HepG2 (cell line): ENCODE measurements around the gene CMKLR1. TPM values are rescaled to one million over a fixed set of nuclear protein-coding genes. Genes with fewer than 3 reads are reported as not detected.

Experiments used
- ATAC-seq: fragments of 200-7000 bp; cut with Tn5 transposase; 3 replicates; pipeline ENCODE4 v1.9.1; 2020; ENCODE audit warnings: mild to moderate bottlenecking, moderate library complexity
- BruUV-seq: library from RNA; stranded (reverse); fragments of 400-500 nt; replicated peaks from 2 replicates; lab custom pipeline; 2021; lab: Mats Ljungman, UMichigan
- CTCF ChIA-PET: fragments of 300-600 bp; formaldehyde crosslinking; extraction: SDS; loops from one replicate; lab custom pipeline; 2021; ENCODE audit warnings: low total read pairs, inconsistent platforms, low intra/inter-chr PET ratio; lab: Yijun Ruan, JAX
- POLR2A ChIA-PET: fragments of 350-600 bp; sonication (Branson Sonifier 250); formaldehyde crosslinking; loops from one replicate; lab custom pipeline; 2020; ENCODE audit warnings: antibody characterized with exemption, inconsistent platforms; lab: Yijun Ruan, JAX
- DNase-seq: peaks from one replicate; pipeline ENCODE4 v3.0.0-alpha.2; 2015; ENCODE audit warnings: low spot score
- FAIRE-seq: peaks from 3 replicates; lab custom pipeline; 2011; peaks lifted over from hg19 to GRCh38; lab: Jason Lieb, UNC
- H2AFZ ChIP-seq: one replicate; pipeline ENCODE4 v1.6.1; 2011; ENCODE audit warnings: low read length, inconsistent platforms
- H3K27ac ChIP-seq: fragments of 300-600 bp; 3 replicates; pipeline ENCODE4 v1.8.0; 2011; ENCODE audit warnings: mixed run types, mild to moderate bottlenecking, mixed read lengths, low read length, inconsistent platforms; ENCODE audit not compliant: insufficient read depth; ENCODE audit errors: extremely low read length
- H3K27me3 ChIP-seq, 2 experiments: fragments of 200-600 bp in 1 of 2; 2 replicates in 1 of 2; 3 replicates in 1 of 2; pipeline versions ENCODE4 v1.6.0 to v1.8.0; 2011; ENCODE audit warnings: low read length in 2 of 2, mild to moderate bottlenecking in 2 of 2, moderate library complexity in 2 of 2, inconsistent platforms in 1 of 2; ENCODE audit not compliant: insufficient read depth in 2 of 2, control insufficient read depth in 1 of 2
- H3K36me3 ChIP-seq, 2 experiments: fragments of 200-600 bp in 1 of 2; replicated peaks in 1 of 2; 2 replicates in 1 of 2; 3 replicates in 1 of 2; pipeline versions ENCODE4 v1.5.1 to v1.8.0; 2011; ENCODE audit warnings: low read length in 2 of 2, inconsistent platforms in 1 of 2; ENCODE audit not compliant: insufficient read depth in 2 of 2, control insufficient read depth in 1 of 2
- H3K4me1 ChIP-seq: 2 replicates; pipeline ENCODE4 v1.5.1; 2012; ENCODE audit warnings: low read length, inconsistent platforms; ENCODE audit not compliant: insufficient read depth
- H3K4me2 ChIP-seq: 2 replicates; pipeline ENCODE4 v1.6.0; 2011; ENCODE audit warnings: low read depth, low read length, inconsistent platforms
- H3K4me3 ChIP-seq, 3 experiments: fragments of 200-600 bp in 1 of 3; sonication (generic), shearing (Covaris generic) in 1 of 3; replicated peaks in 1 of 3; 2 replicates each; pipeline ENCODE4 v1.5.1; 2011 to 2016; ENCODE audit warnings: low read length in 3 of 3, inconsistent platforms in 2 of 3, low read depth in 2 of 3, mild to moderate bottlenecking in 2 of 3, control low read depth in 1 of 3, mixed read lengths in 1 of 3; ENCODE audit not compliant: insufficient read depth in 1 of 3
- H3K79me2 ChIP-seq: one replicate; pipeline ENCODE4 v1.6.1; 2011; ENCODE audit warnings: low read length, inconsistent platforms; ENCODE audit not compliant: insufficient read depth
- H3K9ac ChIP-seq: 2 replicates; pipeline ENCODE4 v1.6.0; 2011; ENCODE audit warnings: mild to moderate bottlenecking, low read depth, low read length, inconsistent platforms; ENCODE audit not compliant: insufficient read depth
- H3K9me3 ChIP-seq: 2 replicates; pipeline ENCODE4 v1.5.1; 2012; ENCODE audit warnings: mild to moderate bottlenecking, low read length
- H4K20me1 ChIP-seq: 2 replicates; pipeline ENCODE4 v1.6.0; 2011; ENCODE audit warnings: inconsistent platforms, mild to moderate bottlenecking, low read length, moderate library complexity; ENCODE audit not compliant: insufficient read depth
- CENPX ChIP-seq: sonication (generic); formaldehyde crosslinking; IDR thresholded peaks from 2 replicates; pipeline ENCODE4 v1.9.0; 2021; ENCODE audit warnings: mild to moderate bottlenecking, missing genetic modification reagents, moderate library complexity
- CHCHD3 ChIP-seq: sonication (generic); formaldehyde crosslinking; IDR thresholded peaks from 2 replicates; pipeline ENCODE4 v1.8.0; 2022; ENCODE audit warnings: mild to moderate bottlenecking, missing genetic modification reagents, moderate library complexity
- HES4 ChIP-seq: sonication (generic); formaldehyde crosslinking; IDR thresholded peaks from 2 replicates; pipeline ENCODE4 v1.9.0; 2021; ENCODE audit warnings: mild to moderate bottlenecking, missing genetic modification reagents, borderline replicate concordance
- HIC2 ChIP-seq: sonication (generic); formaldehyde crosslinking; IDR thresholded peaks from 2 replicates; pipeline ENCODE4 v1.9.0; 2022; ENCODE audit warnings: low read depth, missing genetic modification reagents
- HOXA5 ChIP-seq: sonication (generic); formaldehyde crosslinking; IDR thresholded peaks from 2 replicates; pipeline ENCODE4 v1.4.0; 2020; ENCODE audit warnings: missing genetic modification reagents
- NFE2L2 ChIP-seq: fragments of 150-350 bp; IDR thresholded peaks from 2 replicates; pipeline ENCODE4 v1.6.1; 2014; ENCODE audit warnings: low read length
- SAFB2 ChIP-seq: sonication (generic); formaldehyde crosslinking; IDR thresholded peaks from 2 replicates; pipeline ENCODE4 v1.5.1; 2020; ENCODE audit warnings: missing genetic modification reagents, low read depth, mild to moderate bottlenecking, borderline replicate concordance
- SSRP1 ChIP-seq: IDR thresholded peaks from 2 replicates; pipeline ENCODE4 v1.6.1; 2016; ENCODE audit warnings: control low read depth
- ZBED4 ChIP-seq: sonication (generic); formaldehyde crosslinking; IDR thresholded peaks from 2 replicates; pipeline ENCODE4 v1.4.0; 2020; ENCODE audit warnings: missing genetic modification reagents, borderline replicate concordance
- ZNF282 ChIP-seq: fragments of 450-650 bp; IDR thresholded peaks from 2 replicates; pipeline ENCODE4 v1.6.1; 2018; ENCODE audit not compliant: partially characterized antibody
- ZNF574 ChIP-seq: sonication (generic); formaldehyde crosslinking; IDR thresholded peaks from 2 replicates; pipeline ENCODE4 v1.4.0; 2020; ENCODE audit warnings: missing genetic modification reagents
- ZNF616 ChIP-seq: sonication (generic); formaldehyde crosslinking; IDR thresholded peaks from 2 replicates; pipeline ENCODE4 v1.5.0; 2020; ENCODE audit warnings: low read depth, mild to moderate bottlenecking, missing genetic modification reagents
- ZNF639 ChIP-seq: conservative IDR thresholded peaks from 2 replicates; pipeline ENCODE4 v1.6.1; 2018; ENCODE audit warnings: missing genetic modification reagents
- WGBS: methylation state at CpG from one replicate; pipeline ENCODE4 v1.1.6; 2017; ENCODE audit warnings: low lambda C conversion rate; 5-methylcytosine and 5-hydroxymethylcytosine counted together
- in situ Hi-C: cut with HindIII; loops from 2 replicates; pipeline ENCODE4 v1.10.0; 2017; ENCODE audit warnings: low pct_unique_long_range_greater_than_20kb; ENCODE audit not compliant: extremely low pct_ligation_motif_present
- intact Hi-C: fragments of 100-400 bp; cut with micrococcal nuclease; formaldehyde crosslinking; loops from one replicate; pipeline ENCODE4 v1.10.0; 2022; ENCODE audit not compliant: unreplicated experiment
- polyA plus RNA-seq, 8 experiments: library from polyadenylated mRNA; depleted of rRNA in 3 of 8; stranded (reverse) in 7 of 8; unstranded in 1 of 8; fragments of >200 nt; fragmentation: Illumina TruSeq in 4 of 8; extraction: Trizol in 4 of 8; gene quantifications; 2 replicates each; pipeline versions ENCODE4 v1.2.1 to v1.2.3, GENCODE V29; 2011 to 2016; ENCODE audit warnings: low read depth in 4 of 8, missing spikeins in 1 of 8, mixed read lengths in 1 of 8; ENCODE audit not compliant: insufficient read depth in 1 of 8
- total RNA-seq, 5 experiments: library from RNA; depleted of rRNA; stranded (reverse); fragments of >200 nt; fragmentation: Illumina TruSeq; extraction: Trizol; gene quantifications; 2 replicates each; pipeline ENCODE4 v1.2.3, GENCODE V29; 2016; ENCODE audit warnings: low read depth in 1 of 5

Gene CMKLR1
- total and polyA plus RNA-seq, 2 of the 13 experiments (the other 11 are each of a cell fraction or from before 2014, with no cell fraction given): not detected

GRCh38 chr12:108338915-108339657, at the start of gene CMKLR1 (continued):
- no peak for TF ChIP-seq ZNF639 (CRISPR knock-in tag)
- no peak for TF ChIP-seq SAFB2 (CRISPR knock-in tag)
- TF ChIP-seq CENPX: no peak
- no peak for TF ChIP-seq CHCHD3 (CRISPR knock-in tag)

GRCh38 chr12:108387771-108388170, 48.7 kb upstream of the CMKLR1 start:
- H3K27me3 ChIP-seq: peaks cover 0 to 1% of the 10 kb centered on the region in 2 experiments; a peak in 1 of 5 replicates
- no peak overlapping the region for H3K4me3 ChIP-seq
- BruUV-seq: no TSS peak
- H4K20me1 ChIP-seq: no peaks in the 10 kb centered on the region
- WGBS: 0% methylated on average over 1 of the region's 1 CpG
- no peak overlapping the region for H2AFZ ChIP-seq
- H3K4me2 ChIP-seq: no peak overlapping the region
- H3K79me2 ChIP-seq: no peaks in the 10 kb centered on the region
- no peak for ATAC-seq
- in situ Hi-C loops (no loop called here), intact Hi-C loops (no loop called here)
- no peaks in the 10 kb centered on the region for H3K9me3 ChIP-seq
- H3K9ac ChIP-seq: no peak overlapping the region
- ChIA-PET POLR2A (no interaction called here), CTCF (no interaction called here)
- no peak for FAIRE-seq
- DNase-seq: no peak
- H3K27ac ChIP-seq: no peak overlapping the region
- no peaks in the 10 kb centered on the region for H3K36me3 ChIP-seq
- no peaks in the 10 kb centered on the region for H3K4me1 ChIP-seq
- TF ChIP-seq HOXA5 (CRISPR knock-in tag): no peak
- no peak for TF ChIP-seq ZBED4 (CRISPR knock-in tag)
- no peak for TF ChIP-seq HIC2 (CRISPR knock-in tag)
- no peak for TF ChIP-seq SSRP1 (CRISPR knock-in tag)
- no peak for TF ChIP-seq NFE2L2
- no peak for TF ChIP-seq ZNF574 (CRISPR knock-in tag)
- no peak for TF ChIP-seq ZNF616
- no peak for TF ChIP-seq ZNF282
- TF ChIP-seq HES4 (CRISPR knock-in tag): no peak
